Osteoblast (primary cell): ENCODE measurements around the gene SLIT3. TPM values are rescaled to one million over a fixed set of nuclear protein-coding genes. Genes with fewer than 3 reads are reported as not detected.

ENCODE experiments used
- DNase-seq: peaks from one replicate; pipeline ENCODE4 v3.0.0; 2011; ENCODE audit warnings: low spot score, mixed read lengths; ENCODE audit not compliant: insufficient read length; ENCODE audit errors: missing footprints
- H2AFZ ChIP-seq: 2 replicates; pipeline ENCODE4 v1.6.0; 2011; ENCODE audit warnings: mild to moderate bottlenecking, low read length
- H3K27ac ChIP-seq: 2 replicates; pipeline ENCODE4 v1.5.1; 2011; ENCODE audit warnings: mild to moderate bottlenecking, low read depth, low read length, moderate library complexity
- H3K27me3 ChIP-seq: 2 replicates; pipeline ENCODE4 v1.6.0; 2012; ENCODE audit warnings: mild to moderate bottlenecking, control low read depth, inconsistent platforms, low read length, moderate library complexity; ENCODE audit not compliant: insufficient read depth
- H3K36me3 ChIP-seq: 2 replicates; pipeline ENCODE4 v1.5.1; 2011; ENCODE audit warnings: mild to moderate bottlenecking, low read length, control low read depth, moderate library complexity; ENCODE audit not compliant: insufficient read depth
- H3K4me1 ChIP-seq: 2 replicates; pipeline ENCODE4 v1.5.1; 2011; ENCODE audit warnings: mild to moderate bottlenecking, low read length, control low read depth, moderate library complexity; ENCODE audit not compliant: insufficient read depth
- H3K4me2 ChIP-seq: 2 replicates; pipeline ENCODE4 v1.6.0; 2011; ENCODE audit warnings: mild to moderate bottlenecking, low read length; ENCODE audit not compliant: insufficient read depth
- H3K4me3 ChIP-seq: fragments of 200-600 bp; sonication (generic); 3 replicates; pipeline ENCODE4 v1.5.1; 2012; ENCODE audit warnings: mild to moderate bottlenecking, low read length, inconsistent platforms; ENCODE audit not compliant: insufficient read depth
- H3K79me2 ChIP-seq: 2 replicates; pipeline ENCODE4 v1.6.0; 2012; ENCODE audit warnings: mild to moderate bottlenecking, low read length, control low read depth, inconsistent platforms; ENCODE audit not compliant: insufficient read depth
- H3K9me3 ChIP-seq: 2 replicates; pipeline ENCODE4 v1.5.1; 2011; ENCODE audit warnings: low read depth, low read length, control low read depth
- H4K20me1 ChIP-seq: 2 replicates; pipeline ENCODE4 v1.6.0; 2012; ENCODE audit warnings: mild to moderate bottlenecking, low read length, control low read depth; ENCODE audit not compliant: insufficient read depth
- CTCF ChIP-seq: IDR thresholded peaks from 2 replicates; pipeline ENCODE4 v1.5.1; 2011; ENCODE audit warnings: mild to moderate bottlenecking, low read depth, low read length, moderate library complexity; ENCODE audit errors: extremely low read depth
- total RNA-seq: library from RNA; depleted of rRNA; stranded (reverse); fragments of >200 nt; gene quantifications from 2 replicates; pipeline ENCODE4 v1.2.3, GENCODE V29; 2012

The SLIT3 gene
- total RNA-seq, 1 donor: 37.6 TPM

GRCh38 chr5:168771678-168772077, 529.3 kb downstream of the SLIT3 start:
- no peaks in the 10 kb centered on the region for H3K27me3 ChIP-seq
- no peak overlapping the region for H3K4me3 ChIP-seq
- H2AFZ ChIP-seq: no peak overlapping the region
- TF ChIP-seq CTCF: no peak
- no peaks in the 10 kb centered on the region for H3K9me3 ChIP-seq
- H4K20me1 ChIP-seq: no peaks in the 10 kb centered on the region
- H3K27ac ChIP-seq: no peak overlapping the region
- H3K79me2 ChIP-seq: no peaks in the 10 kb centered on the region
- H3K4me1 ChIP-seq: no peaks in the 10 kb centered on the region
- DNase-seq: no peak
- H3K36me3 ChIP-seq: no peaks in the 10 kb centered on the region
- no peak overlapping the region for H3K4me2 ChIP-seq

GRCh38 chr5:168770996-168771395, 529.9 kb downstream of the SLIT3 start:
- no peak for DNase-seq
- no peak overlapping the region for H3K27ac ChIP-seq

GRCh38 chr5:168770036-168770498, 530.9 kb downstream of the SLIT3 start:
- Histone ChIP-seq H4K20me1 (no peaks in the 10 kb centered on the region), H3K9me3 (no peaks in the 10 kb centered on the region), H3K27me3 (no peaks in the 10 kb centered on the region), H3K27ac (no peak overlapping the region), H2AFZ (no peak overlapping the region), H3K4me3 (no peak overlapping the region), H3K4me2 (no peak overlapping the region), H3K4me1 (peaks cover 14% of the 10 kb centered on the region), H3K36me3 (no peaks in the 10 kb centered on the region), H3K79me2 (no peaks in the 10 kb centered on the region)
- DNase-seq: no peak
- TF ChIP-seq CTCF: no peak

More at GRCh38 chr5:168770996-168771395, 529.9 kb downstream of the SLIT3 start:
- H3K4me3 ChIP-seq: no peak overlapping the region
- no peaks in the 10 kb centered on the region for H4K20me1 ChIP-seq
- no peak overlapping the region for H2AFZ ChIP-seq
- H3K9me3 ChIP-seq: no peaks in the 10 kb centered on the region
- H3K36me3 ChIP-seq: no peaks in the 10 kb centered on the region
- no peak for TF ChIP-seq CTCF
- H3K27me3 ChIP-seq: no peaks in the 10 kb centered on the region
- H3K4me2 ChIP-seq: no peak overlapping the region
- H3K79me2 ChIP-seq: no peaks in the 10 kb centered on the region
- H3K4me1 ChIP-seq: peaks cover 4% of the 10 kb centered on the region

DNA sequence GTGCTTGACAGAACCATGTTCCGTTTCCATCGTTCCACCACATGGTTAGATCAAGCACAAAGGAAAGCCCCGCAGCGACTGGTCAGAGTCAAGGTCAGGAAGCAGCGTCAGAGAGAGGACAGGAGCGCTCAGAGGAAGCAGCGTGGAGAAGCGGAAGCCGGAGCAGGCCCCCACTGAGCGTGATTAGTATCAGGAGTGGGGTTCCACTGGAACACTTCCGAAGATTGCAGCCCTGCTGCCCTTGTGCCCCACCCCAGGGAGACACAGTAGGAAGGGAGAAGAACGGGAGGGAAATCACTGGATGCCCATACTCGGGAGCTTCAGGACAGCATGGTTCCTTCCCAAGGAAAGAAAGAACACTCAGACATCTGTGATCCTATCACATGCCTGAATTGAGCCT, 532.8 kb downstream of the SLIT3 start:
- no peaks in the 10 kb centered on the region for H3K79me2 ChIP-seq
- no peak overlapping the region for H2AFZ ChIP-seq
- no peak overlapping the region for H3K4me2 ChIP-seq
- H3K4me1 ChIP-seq: peaks cover 17% of the 10 kb centered on the region
- H3K9me3 ChIP-seq: no peaks in the 10 kb centered on the region
- H3K27me3 ChIP-seq: no peaks in the 10 kb centered on the region
- no peaks in the 10 kb centered on the region for H4K20me1 ChIP-seq
- no peak overlapping the region for H3K4me3 ChIP-seq
- H3K36me3 ChIP-seq: no peaks in the 10 kb centered on the region
- DNase-seq: no peak
- no peak for TF ChIP-seq CTCF
- no peak overlapping the region for H3K27ac ChIP-seq
